Stimulated activated CD8-positive, alpha-beta memory T cell treated with anti-CD3 and anti-CD28 coated beads, Interleukin-7, amount 100 ng/mL, for 4 hours (primary cell): ENCODE results near the gene ZER1.
"Not testable (repeated sequence)": the region's sequence is repeated elsewhere in the genome, so short reads cannot be mapped to it uniquely, and the experiment has no call there.

ENCODE experiments used
- DNase-seq, 2 donors: peaks; one replicate each; pipeline ENCODE4 v3.0.0-alpha.2; 2020; ENCODE audit warnings: low read depth in 2 of 2

ZER1 gene

DNA sequence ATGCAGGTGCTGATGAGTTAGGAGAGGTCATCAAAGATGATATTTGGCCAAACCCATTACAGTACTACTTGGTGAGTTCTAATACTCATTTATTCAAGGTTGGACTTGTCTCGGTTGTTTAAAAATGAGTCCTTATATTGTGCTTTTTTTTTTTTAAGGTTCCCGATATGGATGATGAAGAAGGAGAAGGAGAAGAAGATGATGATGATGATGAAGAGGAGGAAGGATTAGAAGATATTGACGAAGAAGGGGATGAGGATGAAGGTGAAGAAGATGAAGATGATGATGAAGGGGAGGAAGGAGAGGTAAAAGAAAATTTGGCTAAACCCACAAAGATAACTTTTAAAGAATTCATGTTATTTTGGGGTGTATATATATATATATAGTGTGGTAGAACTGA, 78.0 kb downstream of the ZER1 start:
- not testable (repeated sequence) for DNase-seq

DNA sequence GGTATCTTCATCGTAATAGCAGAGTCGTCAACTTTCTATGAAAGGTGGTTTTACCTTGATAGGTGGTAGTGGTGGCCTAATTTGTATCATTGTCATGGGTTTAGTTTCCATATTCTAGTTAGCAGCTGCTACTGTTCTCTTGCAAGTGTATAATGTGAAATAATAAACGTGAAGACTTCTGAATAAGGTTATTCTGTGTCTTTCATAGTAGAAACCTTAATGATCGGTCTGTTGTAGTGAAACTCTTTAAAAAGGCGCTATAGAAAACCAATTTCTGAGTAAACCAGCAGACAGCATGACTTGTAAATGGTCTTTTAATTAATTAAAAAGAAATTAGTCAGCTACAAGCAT, 81.1 kb downstream of the ZER1 start:
- DNase-seq: no peak

DNA sequence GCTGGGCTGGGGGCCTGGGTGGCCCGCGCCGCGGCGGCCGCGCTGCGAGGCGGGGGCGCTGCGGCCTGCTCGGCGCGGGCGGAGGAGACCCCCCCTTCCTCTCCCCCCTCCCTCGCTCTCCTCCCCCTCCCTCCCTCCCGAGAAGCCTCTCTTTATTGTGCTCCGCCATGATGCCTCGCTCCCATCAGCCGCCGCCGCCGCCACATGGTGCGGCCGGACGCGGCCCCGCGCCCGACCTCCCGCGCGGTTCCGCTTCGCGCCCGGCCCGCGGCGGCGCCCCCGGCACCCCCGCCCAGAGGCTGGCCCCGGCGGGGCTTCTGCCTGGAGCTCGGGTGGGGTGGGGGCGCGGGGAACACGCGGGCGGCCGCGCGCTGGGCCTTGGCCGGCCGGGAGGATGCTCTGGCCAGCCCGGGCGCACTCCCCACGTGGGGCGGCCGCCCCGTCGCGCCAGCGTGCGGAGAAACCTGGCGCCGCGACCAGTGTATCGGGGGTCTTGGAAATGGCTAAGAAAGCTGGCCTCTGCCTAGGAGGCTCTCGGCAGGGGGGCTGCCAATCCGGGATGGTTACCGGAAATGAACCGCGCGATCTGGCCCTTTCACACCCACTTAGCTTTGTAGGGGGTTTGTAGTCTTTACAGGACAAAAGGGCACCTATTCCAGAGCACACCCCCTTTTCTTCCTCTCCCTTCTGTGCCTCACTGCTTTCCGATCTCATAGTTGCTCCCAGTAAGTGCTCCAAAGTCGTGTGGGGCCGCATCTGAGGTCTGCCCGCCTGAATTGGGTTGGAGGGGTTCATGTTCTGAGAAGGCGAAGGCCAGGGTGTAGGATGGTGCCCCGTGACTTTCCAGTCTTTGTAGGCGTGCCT, 81.7 kb downstream of the ZER1 start:
- peak; percentile 30 to 62 for DNase-seq

DNA sequence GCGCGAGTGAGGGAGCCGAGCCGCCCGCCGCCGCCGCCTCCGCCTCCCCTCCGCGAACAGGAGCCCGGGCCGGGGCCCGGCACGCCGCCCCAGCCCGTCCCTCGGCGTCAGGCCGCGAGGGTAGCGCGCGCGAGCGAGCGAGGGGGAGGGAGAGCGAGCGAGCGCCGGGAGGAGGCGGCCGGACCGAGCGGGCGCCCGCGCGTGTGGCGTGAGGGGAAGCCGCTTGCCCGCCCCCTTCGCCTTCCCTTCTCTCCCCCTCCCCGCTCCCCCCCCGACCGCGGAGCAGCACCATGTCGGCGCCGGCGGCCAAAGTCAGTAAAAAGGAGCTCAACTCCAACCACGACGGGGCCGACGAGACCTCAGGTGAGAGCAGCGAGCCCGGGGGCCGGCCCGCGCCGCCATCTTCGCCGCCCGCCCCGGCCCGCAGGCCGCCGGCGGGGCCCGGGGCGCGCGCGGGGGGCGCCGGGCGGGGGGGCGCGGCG, 82.4 kb downstream of the ZER1 start:
- DNase-seq: peak in 1 of 2 donors; percentile 24

DNA sequence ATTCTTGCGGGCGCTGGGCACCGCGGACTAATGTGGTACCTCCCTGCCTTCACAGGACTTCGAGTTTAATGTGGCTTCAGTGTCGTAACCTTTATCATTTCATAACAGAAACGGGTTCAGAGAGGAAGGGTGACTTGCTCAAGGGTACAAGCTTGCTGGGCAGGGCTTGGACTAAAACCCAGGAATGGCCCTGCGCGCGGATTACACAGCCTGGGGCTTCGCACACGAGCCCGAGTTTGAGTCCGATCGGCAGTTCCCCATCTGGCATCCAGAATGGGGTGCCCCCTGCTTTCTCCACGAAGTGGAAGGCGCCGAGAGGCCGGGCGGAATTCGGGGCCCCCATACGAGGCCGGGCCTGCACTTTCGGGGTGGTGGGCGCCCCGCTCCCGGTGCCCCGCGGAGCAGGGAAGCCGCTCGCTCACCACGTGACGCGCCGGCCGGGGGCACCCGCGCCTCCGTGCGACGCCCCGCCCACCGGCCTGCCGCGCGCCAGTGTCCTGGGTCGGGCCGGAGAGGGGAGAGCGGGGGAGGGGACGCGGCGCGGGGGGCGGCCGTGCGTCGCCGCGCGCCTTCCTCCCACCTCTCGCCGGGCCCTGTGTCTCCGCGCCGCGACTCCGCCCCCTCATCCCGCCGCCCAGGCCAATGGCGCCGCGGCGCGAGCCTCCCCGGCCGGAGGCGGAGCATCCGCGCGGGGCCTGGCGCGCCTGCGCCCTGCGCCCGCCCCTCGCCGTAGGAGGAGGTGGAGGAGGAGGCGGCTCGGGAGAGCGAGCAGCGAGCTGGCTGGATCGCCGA, 83.0 kb downstream of the ZER1 start, which contains the start of gene SET:
Gene SET (plus strand): TSS at position 722 of the 792 bp plus-strand sequence. CDS start 361 bp downstream, outside the sequence.
- peak; percentile 84 to 95 for DNase-seq

DNA sequence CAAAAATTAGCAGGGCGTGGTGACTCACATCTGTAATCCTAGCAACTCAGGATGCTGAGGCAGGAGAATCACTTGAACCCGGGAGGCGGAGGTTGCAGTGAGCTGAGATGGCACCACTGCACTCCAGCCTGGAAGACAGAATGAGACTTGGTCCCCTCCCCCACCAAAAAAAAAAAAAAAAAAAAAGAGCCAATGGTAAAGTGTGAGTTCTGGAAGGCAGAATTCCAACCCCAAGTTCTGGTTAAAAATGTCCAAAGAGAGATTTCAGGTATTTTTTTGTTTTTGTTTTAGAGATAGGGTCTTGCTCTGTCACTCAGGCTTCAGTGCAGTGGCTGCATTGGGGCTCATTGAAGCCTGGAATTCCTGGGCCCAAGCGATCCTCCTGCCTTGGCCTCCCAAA, 84.3 kb downstream of the ZER1 start:
- DNase-seq: no peak

DNA sequence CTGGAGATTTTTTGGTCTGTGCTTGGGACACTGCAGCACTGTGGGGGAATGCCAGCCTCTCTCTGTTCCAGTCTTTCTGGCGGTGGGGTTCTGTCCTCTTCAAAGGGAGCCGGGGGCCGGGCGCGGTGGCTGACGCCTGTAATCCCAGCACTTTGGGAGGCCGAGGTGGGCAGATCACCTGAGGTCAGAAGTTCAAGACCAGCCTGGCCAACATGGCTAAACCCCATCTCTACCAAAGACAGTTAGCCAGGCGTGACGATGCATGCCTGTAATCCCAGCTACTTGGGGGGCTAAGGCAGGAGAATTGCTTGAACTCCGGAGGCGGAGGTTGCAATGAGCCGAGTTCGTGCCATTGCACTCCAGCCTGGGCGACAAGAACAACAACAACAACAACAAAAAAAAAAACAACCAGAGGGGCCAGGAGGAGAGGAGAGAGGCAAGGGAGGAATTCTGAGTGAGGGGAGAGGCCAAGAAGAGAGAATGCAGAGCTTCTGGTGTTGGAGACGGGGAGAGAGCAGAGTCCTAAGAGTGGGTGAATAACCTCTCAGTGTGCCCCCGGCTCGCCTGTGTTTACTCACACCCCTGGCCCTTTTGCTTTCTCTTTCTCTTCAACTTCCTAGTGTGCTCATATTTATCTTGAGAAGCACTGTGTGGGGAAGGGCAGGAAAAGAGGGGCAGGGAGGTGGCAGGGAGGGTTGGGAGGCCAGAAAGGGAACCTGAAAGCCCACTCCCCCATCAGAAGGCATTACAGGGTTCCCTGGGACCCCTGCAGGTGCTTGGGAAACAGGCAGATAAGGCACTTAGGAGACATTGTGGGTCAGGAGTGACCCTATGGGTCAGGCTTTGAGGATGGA, 85.9 kb downstream of the ZER1 start:
- peak; percentile 35 to 41 for DNase-seq

DNA sequence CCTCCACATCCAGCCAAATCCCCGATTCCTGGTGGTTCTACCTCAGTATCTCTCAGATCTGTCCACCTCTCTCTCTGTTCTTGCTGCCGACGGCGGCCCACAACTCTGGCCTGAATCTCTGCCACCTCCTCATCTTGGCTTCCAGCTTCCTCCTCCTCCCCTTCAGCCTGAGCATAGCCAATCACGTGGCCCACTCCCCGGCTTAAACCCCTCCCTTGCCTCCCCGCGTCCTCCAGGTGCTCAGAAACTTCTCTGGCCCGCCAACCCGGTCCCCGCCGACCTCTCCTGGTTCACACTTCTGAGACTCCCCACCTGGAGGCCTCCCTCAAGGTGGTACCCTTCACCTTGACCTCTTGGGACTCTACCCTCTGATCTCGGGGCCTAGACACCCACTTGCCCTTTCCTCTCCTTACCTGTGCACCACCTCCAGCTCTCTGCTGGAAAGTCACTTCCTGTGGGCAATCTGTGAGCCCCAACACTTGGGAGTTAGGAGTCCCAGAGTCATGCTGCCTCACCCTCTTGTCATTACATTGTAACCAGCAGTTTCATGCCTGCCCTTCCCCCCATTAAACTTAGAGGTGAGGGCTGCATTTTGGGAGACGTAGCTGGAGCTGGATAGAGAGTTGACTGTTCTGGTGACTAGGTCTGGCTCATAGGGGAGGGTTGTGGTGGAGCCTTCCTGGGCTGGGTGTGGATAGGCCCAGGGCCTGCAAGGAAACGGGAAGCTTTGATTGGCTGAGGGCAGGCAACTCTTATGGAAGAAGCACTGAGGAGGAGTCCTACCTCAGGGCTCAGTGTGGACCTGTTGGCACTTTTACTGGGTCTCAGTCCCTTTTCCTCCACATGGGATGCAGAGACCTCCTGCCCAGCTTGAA, 87.2 kb downstream of the ZER1 start:
- peak; percentile 61 to 63 for DNase-seq

DNA sequence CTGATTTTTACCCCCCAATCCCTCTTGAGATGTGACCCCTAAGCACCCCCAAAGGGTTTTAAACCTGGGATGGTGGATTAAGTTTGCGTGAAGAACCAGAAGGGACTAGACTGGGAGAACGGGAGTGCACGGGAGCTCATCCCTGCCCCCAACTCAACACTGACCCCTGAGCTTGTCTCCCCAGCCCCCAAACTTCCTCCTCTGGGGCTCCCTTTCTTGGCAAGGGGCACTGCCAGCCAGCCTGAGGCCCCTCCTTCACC, 87.7 kb downstream of the ZER1 start:
- no peak for DNase-seq

DNA sequence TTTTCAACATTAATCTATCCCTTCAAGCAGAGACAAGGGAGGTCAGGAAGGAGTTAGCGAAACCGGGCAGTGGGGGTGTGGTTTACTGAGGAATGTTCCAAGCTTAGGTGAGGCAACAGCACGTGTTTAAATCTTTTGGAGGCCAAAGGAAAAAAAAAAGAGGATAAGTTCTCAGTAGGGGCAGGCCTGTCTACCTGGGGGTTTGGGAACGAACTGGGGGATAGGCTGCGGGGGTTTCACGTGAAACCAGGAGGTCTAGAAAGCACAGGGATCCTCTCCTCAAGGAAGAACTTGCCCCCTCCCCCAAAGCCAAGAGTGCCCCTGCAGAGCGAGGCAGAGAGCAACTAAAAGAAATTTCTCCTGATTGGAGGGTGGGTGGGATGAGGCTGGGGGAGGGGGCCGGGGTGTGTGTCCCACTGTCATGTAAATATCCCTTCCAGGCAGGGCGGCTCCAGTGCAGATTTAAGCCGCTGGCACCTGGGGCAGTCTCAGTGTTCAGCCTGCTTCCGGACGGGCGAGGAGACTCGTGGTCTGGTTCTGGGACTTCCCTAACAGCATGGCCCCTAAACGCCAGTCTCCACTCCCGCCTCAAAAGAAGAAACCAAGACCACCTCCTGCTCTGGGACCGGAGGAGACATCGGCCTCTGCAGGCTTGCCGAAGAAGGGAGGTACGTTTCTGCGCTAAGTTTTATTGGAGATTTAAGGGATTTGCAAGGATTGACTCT, 88.2 kb downstream of the ZER1 start:
- DNase-seq: peak in 1 of 2 donors; percentile 33
